Loucy (cell line): ENCODE data around the gene CLDN20.

ENCODE experiments used
- H2AFZ ChIP-seq: fragments of 200-600 bp; sonication (generic); 2 replicates; pipeline ENCODE4 v1.6.0; 2016; ENCODE audit warnings: antibody characterized with exemption, mild to moderate bottlenecking, low read length, moderate library complexity
- H3F3A ChIP-seq: fragments of 200-600 bp; 2 replicates; pipeline ENCODE4 v1.6.0; 2016; ENCODE audit warnings: antibody characterized with exemption, low read depth, mild to moderate bottlenecking
- H3K27me3 ChIP-seq: fragments of 200-600 bp; sonication (generic); 2 replicates; pipeline ENCODE4 v1.6.1; 2014; ENCODE audit warnings: low read length, mild to moderate bottlenecking; ENCODE audit not compliant: insufficient read depth, poor library complexity, severe bottlenecking
- H3K36me3 ChIP-seq: fragments of 200-600 bp; sonication (generic); 2 replicates; pipeline ENCODE4 v1.6.1; 2016; ENCODE audit warnings: low read length; ENCODE audit not compliant: insufficient read depth
- H3K4me1 ChIP-seq: fragments of 200-600 bp; sonication (generic); 2 replicates; pipeline ENCODE4 v1.5.1; 2014; ENCODE audit warnings: low read length, mild to moderate bottlenecking; ENCODE audit not compliant: insufficient read depth, poor library complexity, severe bottlenecking
- H3K4me2 ChIP-seq: fragments of 200-600 bp; sonication (generic); 2 replicates; pipeline ENCODE4 v1.6.0; 2014; ENCODE audit warnings: antibody characterized with exemption, low read length, low read depth, mild to moderate bottlenecking; ENCODE audit not compliant: poor library complexity, severe bottlenecking
- H3K4me3 ChIP-seq: fragments of 200-600 bp; sonication (generic); 2 replicates; pipeline ENCODE4 v1.5.1; 2014; ENCODE audit warnings: low read length, mild to moderate bottlenecking, mixed read lengths; ENCODE audit not compliant: poor library complexity, severe bottlenecking
- H3K79me2 ChIP-seq: fragments of 200-600 bp; sonication (generic); 2 replicates; pipeline ENCODE4 v1.6.1; 2014; ENCODE audit warnings: low read length; ENCODE audit not compliant: insufficient read depth
- H3K9ac ChIP-seq: fragments of 200-600 bp; sonication (generic); 2 replicates; pipeline ENCODE4 v1.6.0; 2014; ENCODE audit warnings: mild to moderate bottlenecking, low read depth, low read length, moderate library complexity; ENCODE audit not compliant: poor library complexity, severe bottlenecking
- H3K9me2 ChIP-seq: fragments of 200-600 bp; sonication (generic); replicated peaks from 2 replicates; pipeline ENCODE4 v1.6.1; 2016; ENCODE audit warnings: low read depth, low read length, mixed read lengths
- H3K9me3 ChIP-seq: fragments of 200-600 bp; sonication (generic); 2 replicates; pipeline ENCODE4 v1.6.1; 2014; ENCODE audit warnings: mild to moderate bottlenecking, antibody characterized with exemption, low read length, low read depth; ENCODE audit not compliant: insufficient read depth
- H4K20me1 ChIP-seq: fragments of 200-600 bp; sonication (generic); 2 replicates; pipeline ENCODE4 v1.6.0; 2014; ENCODE audit warnings: antibody characterized with exemption, low read length, mild to moderate bottlenecking; ENCODE audit not compliant: insufficient read depth, poor library complexity, severe bottlenecking
- CTCF ChIP-seq: fragments of 200-600 bp; sonication (generic); conservative IDR thresholded peaks from 2 replicates; pipeline ENCODE4 v1.5.1; 2014; ENCODE audit warnings: mild to moderate bottlenecking, antibody characterized with exemption, low read length
- EZH2phosphoT487 ChIP-seq: fragments of 200-600 bp; IDR thresholded peaks from 2 replicates; pipeline ENCODE4 v1.6.1; 2018; ENCODE audit warnings: antibody characterized with exemption, mild to moderate bottlenecking, moderate library complexity, borderline replicate concordance

The CLDN20 gene

GRCh38 chr6:155244434-155244833 is 19.4 kb upstream of the CLDN20 start:
- Histone ChIP-seq H3K4me2 (no peak overlapping the region), H3F3A (no peaks in the 10 kb centered on the region), H3K9me3 (no peaks in the 10 kb centered on the region), H3K4me1 (no peaks in the 10 kb centered on the region), H3K36me3 (no peaks in the 10 kb centered on the region; the same call in 1 of the 2 replicates), H3K9me2 (no peaks in the 10 kb centered on the region), H3K4me3 (no peak overlapping the region), H3K79me2 (no peaks in the 10 kb centered on the region), H4K20me1 (no peaks in the 10 kb centered on the region), H3K27me3 (no peaks in the 10 kb centered on the region), H2AFZ (no peak overlapping the region), H3K9ac (no peak overlapping the region)
- TF ChIP-seq EZH2phosphoT487 (no peak), CTCF (no peak)

GRCh38 chr6:155245193-155245592 is 18.6 kb upstream of the CLDN20 start:
- TF ChIP-seq CTCF: no peak
- H2AFZ ChIP-seq: no peak overlapping the region
- no peaks in the 10 kb centered on the region for H3K79me2 ChIP-seq
- no peak overlapping the region for H3K4me2 ChIP-seq
- no peak overlapping the region for H3K4me3 ChIP-seq
- no peak overlapping the region for H3K9ac ChIP-seq
- no peaks in the 10 kb centered on the region; the same call in 1 of the 2 replicates for H3K36me3 ChIP-seq
- no peaks in the 10 kb centered on the region for H3K9me3 ChIP-seq
- no peaks in the 10 kb centered on the region for H3F3A ChIP-seq
- H3K27me3 ChIP-seq: no peaks in the 10 kb centered on the region
- no peaks in the 10 kb centered on the region for H3K9me2 ChIP-seq
- H3K4me1 ChIP-seq: no peaks in the 10 kb centered on the region
- no peaks in the 10 kb centered on the region for H4K20me1 ChIP-seq

- no peak for TF ChIP-seq EZH2phosphoT487
- no peak for TF ChIP-seq CTCF
- Histone ChIP-seq H2AFZ (no peak overlapping the region), H3K79me2 (no peaks in the 10 kb centered on the region), H3K9me2 (no peaks in the 10 kb centered on the region), H3K27me3 (no peaks in the 10 kb centered on the region), H3K4me2 (no peak overlapping the region), H3K4me1 (no peaks in the 10 kb centered on the region), H3K9ac (no peak overlapping the region), H3F3A (no peaks in the 10 kb centered on the region), H3K4me3 (no peak overlapping the region), H3K9me3 (no peaks in the 10 kb centered on the region), H4K20me1 (no peaks in the 10 kb centered on the region), H3K36me3 (peaks cover 3% of the 10 kb centered on the region; the same call in 1 of the 2 replicates)
Measured at GRCh38 chr6:155245831-155246230, 18.0 kb upstream of the CLDN20 start.
